GM13976 (cell line): Measurements from ENCODE around the gene PADI4.
A peak's percentile ranks its signal among the peaks of the same experiment; 100 is the strongest.
"Not testable (repeated sequence)": the region's sequence is repeated elsewhere in the genome, so short reads cannot be mapped to it uniquely, and the experiment has no call there.

Experiments
- DNase-seq: peaks from one replicate; pipeline ENCODE4 v3.0.0; 2012; ENCODE audit warnings: low spot score
- in situ Hi-C: fragments of 300-500 bp; cut with MboI; formaldehyde crosslinking; loops from one replicate; pipeline ENCODE4 v1.12.0; 2022; ENCODE audit warnings: low sequenced_read_pairs, mixed read lengths, inconsistent platforms; ENCODE audit not compliant: unreplicated experiment
- TF ChIP-seq, protein P1 (sequence below): IDR thresholded peaks from 2 replicates; pipeline ENCODE4 v1.5.1; 2012; ENCODE audit warnings: borderline replicate concordance, mild to moderate bottlenecking; ENCODE audit not compliant: insufficient read depth; ENCODE audit errors: extremely low read depth, missing control alignments, control extremely low read depth

PADI4 gene

DNA sequence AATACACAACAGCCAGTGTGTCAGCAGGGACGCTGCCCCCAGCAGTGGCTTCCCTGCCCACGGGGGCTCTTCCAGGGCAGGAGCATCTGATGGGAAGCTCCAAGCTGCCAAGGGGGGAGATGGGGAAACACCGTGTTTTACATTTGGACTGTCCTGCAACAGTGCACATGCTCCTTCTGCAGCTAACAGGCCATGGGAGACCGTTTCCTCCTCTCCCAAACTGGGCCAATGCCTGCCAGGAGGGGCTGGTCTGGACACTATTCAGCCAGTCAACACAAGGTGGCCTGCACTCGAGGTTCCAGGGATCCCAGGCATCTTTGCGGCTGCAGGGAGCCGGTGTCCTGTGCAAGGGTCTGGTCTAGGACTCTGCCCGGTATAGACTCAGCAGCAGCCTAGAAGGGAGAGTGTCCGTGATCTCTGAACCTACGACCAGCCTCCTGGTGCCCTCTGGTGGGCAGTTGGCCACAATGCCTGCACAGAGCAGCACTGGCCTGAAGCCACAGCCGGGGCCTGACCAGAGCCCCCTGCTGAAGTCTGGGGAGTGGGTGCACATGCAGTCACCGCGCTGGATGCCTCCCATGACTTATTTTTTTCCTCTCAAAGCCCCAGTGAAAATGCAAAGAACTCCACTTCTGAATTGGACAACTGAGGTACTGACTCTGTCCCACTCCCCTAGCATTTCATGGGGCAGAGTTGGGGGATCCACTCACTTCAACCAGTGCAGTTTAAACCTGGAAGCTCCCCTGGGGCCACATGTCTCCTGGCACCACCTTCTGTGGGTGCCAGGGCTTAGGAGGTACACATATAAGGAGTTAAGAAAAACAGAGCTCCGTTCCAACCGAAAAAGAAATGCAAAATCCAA lies 98.1 kb downstream of the PADI4 start:
- in situ Hi-C loops: no loop called here
- peak; percentile 84 for DNase-seq
- TF ChIP-seq, protein P1, sequence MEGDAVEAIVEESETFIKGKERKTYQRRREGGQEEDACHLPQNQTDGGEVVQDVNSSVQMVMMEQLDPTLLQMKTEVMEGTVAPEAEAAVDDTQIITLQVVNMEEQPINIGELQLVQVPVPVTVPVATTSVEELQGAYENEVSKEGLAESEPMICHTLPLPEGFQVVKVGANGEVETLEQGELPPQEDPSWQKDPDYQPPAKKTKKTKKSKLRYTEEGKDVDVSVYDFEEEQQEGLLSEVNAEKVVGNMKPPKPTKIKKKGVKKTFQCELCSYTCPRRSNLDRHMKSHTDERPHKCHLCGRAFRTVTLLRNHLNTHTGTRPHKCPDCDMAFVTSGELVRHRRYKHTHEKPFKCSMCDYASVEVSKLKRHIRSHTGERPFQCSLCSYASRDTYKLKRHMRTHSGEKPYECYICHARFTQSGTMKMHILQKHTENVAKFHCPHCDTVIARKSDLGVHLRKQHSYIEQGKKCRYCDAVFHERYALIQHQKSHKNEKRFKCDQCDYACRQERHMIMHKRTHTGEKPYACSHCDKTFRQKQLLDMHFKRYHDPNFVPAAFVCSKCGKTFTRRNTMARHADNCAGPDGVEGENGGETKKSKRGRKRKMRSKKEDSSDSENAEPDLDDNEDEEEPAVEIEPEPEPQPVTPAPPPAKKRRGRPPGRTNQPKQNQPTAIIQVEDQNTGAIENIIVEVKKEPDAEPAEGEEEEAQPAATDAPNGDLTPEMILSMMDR: peak; percentile 91

DNA sequence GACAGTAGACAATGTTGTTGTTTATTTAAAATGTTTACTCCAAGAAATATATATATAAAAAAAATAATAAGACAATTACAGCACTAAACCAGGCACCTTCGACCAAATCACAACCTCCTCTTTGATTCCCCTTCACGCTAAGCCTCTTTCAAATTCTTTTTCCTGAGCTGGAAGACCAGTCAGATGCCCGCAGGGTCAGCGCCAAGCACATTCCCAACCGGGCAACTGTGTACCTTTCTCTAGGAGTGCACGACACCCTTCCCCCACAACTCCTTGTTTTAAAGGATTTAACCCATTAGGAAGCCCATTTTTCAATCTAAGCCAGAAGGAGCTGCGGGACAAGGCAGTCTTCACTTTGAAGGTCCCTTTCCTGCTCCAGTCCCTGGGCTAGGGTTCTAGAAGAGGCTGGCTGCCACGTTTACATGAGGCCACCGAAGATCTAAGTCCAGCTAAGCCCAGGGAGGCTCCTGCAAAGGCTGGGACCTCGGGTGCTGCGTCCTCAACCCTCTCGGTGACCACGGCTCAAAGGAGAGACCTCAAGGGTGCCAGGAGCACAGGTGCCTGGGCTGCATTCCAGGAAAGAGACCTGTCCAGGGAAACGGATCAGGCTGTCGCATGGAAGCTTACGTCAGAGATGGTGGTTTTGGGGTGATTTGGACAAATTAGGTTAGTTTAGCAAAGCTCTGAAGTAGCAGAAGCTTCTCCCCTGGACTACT lies 98.9 kb downstream of the PADI4 start:
- DNase-seq, in situ Hi-C loops: not testable (repeated sequence)

DNA sequence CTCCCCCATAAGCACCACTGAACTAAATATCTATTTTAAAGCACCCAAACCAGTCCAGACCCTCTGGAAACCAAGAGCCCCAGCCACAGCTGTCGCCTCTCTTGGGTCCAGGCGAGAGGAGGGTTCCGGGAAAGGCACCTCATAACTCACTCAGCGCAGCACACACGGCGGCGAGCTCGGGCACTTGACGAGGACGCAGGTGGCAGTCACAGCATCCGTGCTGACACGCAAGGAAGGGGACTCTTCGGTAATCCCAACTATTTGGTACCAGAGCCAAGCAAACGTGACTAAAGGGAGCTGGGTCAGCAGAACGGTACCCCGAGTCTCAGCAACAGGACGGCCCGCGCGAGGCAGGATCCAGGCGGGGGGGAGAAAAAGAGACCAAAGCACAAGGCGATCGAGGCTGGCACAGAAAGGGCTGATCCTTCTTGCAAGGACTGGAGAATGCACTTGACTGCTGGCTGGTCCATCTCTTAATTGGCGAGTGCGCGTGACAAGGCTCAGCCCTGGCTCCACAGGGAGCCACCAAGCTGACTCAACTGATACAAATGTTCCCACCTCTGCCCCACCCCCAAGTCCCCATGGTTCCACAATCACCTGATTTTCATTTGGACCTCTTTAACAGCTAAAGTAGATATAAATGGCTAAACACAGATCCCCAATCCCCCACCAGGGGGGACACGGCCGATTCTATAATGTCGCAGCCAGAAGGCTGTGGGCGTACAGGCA lies 100.0 kb downstream of the PADI4 start:
- in situ Hi-C loops: not testable (repeated sequence)

DNA sequence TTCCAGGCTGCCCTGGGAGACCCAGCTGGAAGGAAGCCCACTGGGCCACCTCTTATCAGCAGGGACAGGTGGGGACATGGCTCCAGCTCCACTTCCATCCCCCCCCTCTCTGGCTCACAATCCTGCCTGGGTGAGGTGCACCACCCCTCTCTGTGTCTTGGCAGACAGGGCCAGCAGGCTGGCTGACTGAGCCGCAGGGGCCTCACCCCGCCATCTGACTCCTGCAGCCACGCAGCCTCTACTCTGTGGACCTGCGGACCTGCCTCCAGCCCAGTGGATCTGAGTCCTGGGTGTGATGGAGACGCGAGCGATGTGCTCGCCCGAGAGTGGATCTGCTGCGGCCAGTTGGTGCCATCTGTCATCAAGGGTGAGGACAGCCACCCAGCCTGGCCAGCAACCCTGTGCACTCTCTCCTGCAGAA lies 101.4 kb downstream of the PADI4 start:
- in situ Hi-C loops: no loop called here
- TF ChIP-seq, protein P1: no peak
- no peak for DNase-seq

More for the DNA sequence above, 100.0 kb downstream of the PADI4 start:
- not testable (repeated sequence) for DNase-seq

DNA sequence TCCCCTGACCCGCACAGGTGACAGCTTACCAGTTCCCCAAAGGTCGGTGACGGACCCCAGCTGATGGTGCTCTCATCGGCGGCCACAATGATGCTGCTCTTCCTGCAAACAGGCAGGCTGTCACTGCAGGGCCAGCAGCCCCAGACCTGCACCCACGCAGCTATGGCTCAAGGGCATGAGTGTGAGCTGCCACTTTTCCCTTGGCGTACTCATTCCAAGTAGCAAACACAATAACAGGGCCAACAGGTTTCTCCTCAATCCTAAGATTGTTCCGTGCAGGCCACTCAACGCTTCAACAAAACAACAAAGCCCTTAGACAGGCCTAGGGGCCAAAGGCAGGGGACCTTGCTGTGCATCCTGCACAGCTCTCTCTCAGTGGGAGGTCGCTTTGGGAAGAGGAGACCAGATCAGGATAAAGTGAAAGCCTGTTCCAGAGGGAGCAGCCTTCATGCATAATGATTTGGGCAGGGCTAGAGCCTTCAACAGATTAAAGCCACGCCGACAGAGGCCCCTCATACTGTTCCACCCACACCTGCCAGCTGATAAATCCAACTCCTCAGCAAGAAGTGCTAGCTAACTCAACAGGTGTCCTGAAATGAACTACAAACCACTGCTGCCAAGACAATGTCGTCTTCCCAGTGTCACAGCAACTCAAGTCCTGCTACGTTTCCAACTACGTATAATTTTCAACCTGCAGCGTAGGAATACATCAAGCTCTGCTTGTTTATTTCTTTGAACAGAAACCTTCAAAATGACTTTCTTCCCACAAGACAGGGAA lies 104.3 kb downstream of the PADI4 start:
- no peak for DNase-seq
- TF ChIP-seq, protein P1: no peak
- in situ Hi-C loops: no loop called here
